Measurements from ENCODE around the gene MFAP3.

Gene MFAP3

GRCh38 chr5:154038707-154039457, at the start of gene MFAP3, which contains the start of gene FAM114A2:
TSS of gene MFAP3 (plus strand) at chr5:154038967. CDS start at chr5:154049723, 10,756 bp downstream.
TSS of gene FAM114A2 (minus strand) at chr5:154038910. CDS start at chr5:154034953, 3,957 bp downstream.
- in situ Hi-C loops (cut with MboI; ENCODE audit: low sequenced_read_pairs, unreplicated experiment) = no loop called here
- peak; percentile 92 for DNase-seq (ENCODE audit: low spot score)
- TF ChIP-seq CTCF (IDR thresholded peaks at IDR 0.05; ENCODE audit: borderline replicate concordance, control extremely low read depth, extremely low read depth, insufficient read depth, missing control alignments) = no peak

GRCh38 chr5:153991168-153991567, 47.6 kb upstream of the MFAP3 start:
- DNase-seq (ENCODE audit: low spot score) = no peak
- in situ Hi-C loops (cut with MboI; ENCODE audit: low sequenced_read_pairs, unreplicated experiment) = no loop called here
- TF ChIP-seq CTCF (IDR thresholded peaks at IDR 0.05; ENCODE audit: borderline replicate concordance, control extremely low read depth, extremely low read depth, insufficient read depth, missing control alignments) = no peak

GRCh38 chr5:153998010-153998409, 40.8 kb upstream of the MFAP3 start:
- no peak for DNase-seq (ENCODE audit: low spot score)
- TF ChIP-seq CTCF (IDR thresholded peaks at IDR 0.05; ENCODE audit: borderline replicate concordance, control extremely low read depth, extremely low read depth, insufficient read depth, missing control alignments) = no peak
- in situ Hi-C loops (cut with MboI; ENCODE audit: low sequenced_read_pairs, unreplicated experiment) = no loop called here

GRCh38 chr5:153998768-153999167, 40.0 kb upstream of the MFAP3 start:
- DNase-seq (ENCODE audit: low spot score) = no peak
- no peak for TF ChIP-seq CTCF (IDR thresholded peaks at IDR 0.05; ENCODE audit: borderline replicate concordance, control extremely low read depth, extremely low read depth, insufficient read depth, missing control alignments)
- in situ Hi-C loops (cut with MboI; ENCODE audit: low sequenced_read_pairs, unreplicated experiment) = no loop called here

- in situ Hi-C loops (cut with MboI; ENCODE audit: low sequenced_read_pairs, unreplicated experiment) = no loop called here
These were observed 38.8 kb upstream of the MFAP3 start for GRCh38 chr5:153999995-154000394.

GRCh38 chr5:154000703-154001102, 38.1 kb upstream of the MFAP3 start:
- no peak for TF ChIP-seq CTCF (IDR thresholded peaks at IDR 0.05; ENCODE audit: borderline replicate concordance, control extremely low read depth, extremely low read depth, insufficient read depth, missing control alignments)
- DNase-seq (ENCODE audit: low spot score) = no peak
- in situ Hi-C loops (cut with MboI; ENCODE audit: low sequenced_read_pairs, unreplicated experiment) = no loop called here

More at GRCh38 chr5:153999995-154000394, 38.8 kb upstream of the MFAP3 start:
- no peak for TF ChIP-seq CTCF (IDR thresholded peaks at IDR 0.05; ENCODE audit: borderline replicate concordance, control extremely low read depth, extremely low read depth, insufficient read depth, missing control alignments)
- no peak for DNase-seq (ENCODE audit: low spot score)

Measured in GM13976 (cell line).